ENCODE measurements around the gene STK38.

The STK38 gene

GRCh38 chr6:36525346-36525745 is 21.9 kb downstream of the STK38 start:
- H3K9me3 ChIP-seq (ENCODE audit: control insufficient read depth, low read length): no peaks in the 10 kb centered on the region
- H3K27me3 ChIP-seq (replicated peaks; ENCODE audit: control insufficient read depth, insufficient read depth, low read length, poor library complexity, severe bottlenecking): no peaks in the 10 kb centered on the region
- H3K36me3 ChIP-seq (ENCODE audit: control insufficient read depth, insufficient read depth, low read length): peaks cover 65% of the 10 kb centered on the region

GRCh38 chr6:36524871-36525270 is 22.4 kb downstream of the STK38 start:
- no peak overlapping the region for H3K4me3 ChIP-seq (ENCODE audit: insufficient read depth, low read depth, low read length, poor library complexity, severe bottlenecking)

More at GRCh38 chr6:36525346-36525745, 21.9 kb downstream of the STK38 start:
- H3K4me3 ChIP-seq (ENCODE audit: insufficient read depth, low read depth, low read length, poor library complexity, severe bottlenecking): no peak overlapping the region
- no peak overlapping the region for H3K27ac ChIP-seq (ENCODE audit: insufficient read depth, low read length, poor library complexity, severe bottlenecking)
- DNase-seq: no peak
- H3K4me1 ChIP-seq (ENCODE audit: control insufficient read depth, insufficient read depth, low read length, poor library complexity, severe bottlenecking): no peaks in the 10 kb centered on the region

GRCh38 chr6:36523936-36524499 is 23.3 kb downstream of the STK38 start:
- H3K4me3 ChIP-seq (ENCODE audit: insufficient read depth, low read depth, low read length, poor library complexity, severe bottlenecking): no peak overlapping the region
- no peaks in the 10 kb centered on the region for H3K27me3 ChIP-seq (replicated peaks; ENCODE audit: control insufficient read depth, insufficient read depth, low read length, poor library complexity, severe bottlenecking)
- H3K27ac ChIP-seq (ENCODE audit: insufficient read depth, low read length, poor library complexity, severe bottlenecking): peak overlapping the region; percentile 2
- H3K36me3 ChIP-seq (ENCODE audit: control insufficient read depth, insufficient read depth, low read length): peaks cover 78% of the 10 kb centered on the region
- no peaks in the 10 kb centered on the region for H3K9me3 ChIP-seq (ENCODE audit: control insufficient read depth, low read length)
- no peak for DNase-seq
- H3K4me1 ChIP-seq (ENCODE audit: control insufficient read depth, insufficient read depth, low read length, poor library complexity, severe bottlenecking): peaks cover 9% of the 10 kb centered on the region

More at GRCh38 chr6:36524871-36525270, 22.4 kb downstream of the STK38 start:
- peaks cover 70% of the 10 kb centered on the region for H3K36me3 ChIP-seq (ENCODE audit: control insufficient read depth, insufficient read depth, low read length)
- no peak for DNase-seq
- H3K27me3 ChIP-seq (replicated peaks; ENCODE audit: control insufficient read depth, insufficient read depth, low read length, poor library complexity, severe bottlenecking): no peaks in the 10 kb centered on the region
- peaks cover 3% of the 10 kb centered on the region for H3K4me1 ChIP-seq (ENCODE audit: control insufficient read depth, insufficient read depth, low read length, poor library complexity, severe bottlenecking)
- no peaks in the 10 kb centered on the region for H3K9me3 ChIP-seq (ENCODE audit: control insufficient read depth, low read length)
- no peak overlapping the region for H3K27ac ChIP-seq (ENCODE audit: insufficient read depth, low read length, poor library complexity, severe bottlenecking)

- Histone ChIP-seq H3K9me3 (ENCODE audit: control insufficient read depth, low read length) (no peaks in the 10 kb centered on the region), H3K4me1 (ENCODE audit: control insufficient read depth, insufficient read depth, low read length, poor library complexity, severe bottlenecking) (peaks cover 9% of the 10 kb centered on the region), H3K27me3 (replicated peaks; ENCODE audit: control insufficient read depth, insufficient read depth, low read length, poor library complexity, severe bottlenecking) (no peaks in the 10 kb centered on the region), H3K4me3 (ENCODE audit: insufficient read depth, low read depth, low read length, poor library complexity, severe bottlenecking) (no peak overlapping the region), H3K36me3 (ENCODE audit: control insufficient read depth, insufficient read depth, low read length) (peaks cover 73% of the 10 kb centered on the region), H3K27ac (ENCODE audit: insufficient read depth, low read length, poor library complexity, severe bottlenecking) (peak overlapping the region; percentile 2)
- no peak for DNase-seq
These were observed 23.8 kb downstream of the STK38 start for GRCh38 chr6:36523451-36523850.

- no peak overlapping the region for H3K27ac ChIP-seq (ENCODE audit: insufficient read depth, low read length, poor library complexity, severe bottlenecking)
- no peak for DNase-seq
- no peak overlapping the region for H3K4me3 ChIP-seq (ENCODE audit: insufficient read depth, low read depth, low read length, poor library complexity, severe bottlenecking)
- H3K36me3 ChIP-seq (ENCODE audit: control insufficient read depth, insufficient read depth, low read length): peaks cover 89% of the 10 kb centered on the region
- H3K27me3 ChIP-seq (replicated peaks; ENCODE audit: control insufficient read depth, insufficient read depth, low read length, poor library complexity, severe bottlenecking): no peaks in the 10 kb centered on the region
- H3K4me1 ChIP-seq (ENCODE audit: control insufficient read depth, insufficient read depth, low read length, poor library complexity, severe bottlenecking): peaks cover 9% of the 10 kb centered on the region
- H3K9me3 ChIP-seq (ENCODE audit: control insufficient read depth, low read length): no peaks in the 10 kb centered on the region
These were observed 27.9 kb downstream of the STK38 start for GRCh38 chr6:36519352-36519751.

- Histone ChIP-seq H3K27ac (ENCODE audit: insufficient read depth, low read length, poor library complexity, severe bottlenecking) (no peak overlapping the region), H3K27me3 (replicated peaks; ENCODE audit: control insufficient read depth, insufficient read depth, low read length, poor library complexity, severe bottlenecking) (no peaks in the 10 kb centered on the region)
These were observed 29.9 kb downstream of the STK38 start for GRCh38 chr6:36517408-36517807.

GRCh38 chr6:36516988-36517387 is 30.3 kb downstream of the STK38 start:
- H3K9me3 ChIP-seq (ENCODE audit: control insufficient read depth, low read length): no peaks in the 10 kb centered on the region
- H3K27ac ChIP-seq (ENCODE audit: insufficient read depth, low read length, poor library complexity, severe bottlenecking): no peak overlapping the region
- peaks cover 74% of the 10 kb centered on the region for H3K36me3 ChIP-seq (ENCODE audit: control insufficient read depth, insufficient read depth, low read length)
- peaks cover 9% of the 10 kb centered on the region for H3K4me1 ChIP-seq (ENCODE audit: control insufficient read depth, insufficient read depth, low read length, poor library complexity, severe bottlenecking)
- DNase-seq: no peak
- H3K27me3 ChIP-seq (replicated peaks; ENCODE audit: control insufficient read depth, insufficient read depth, low read length, poor library complexity, severe bottlenecking): no peaks in the 10 kb centered on the region
- H3K4me3 ChIP-seq (ENCODE audit: insufficient read depth, low read depth, low read length, poor library complexity, severe bottlenecking): no peak overlapping the region

More at GRCh38 chr6:36517408-36517807, 29.9 kb downstream of the STK38 start:
- DNase-seq: no peak
- Histone ChIP-seq H3K4me3 (ENCODE audit: insufficient read depth, low read depth, low read length, poor library complexity, severe bottlenecking) (no peak overlapping the region), H3K36me3 (ENCODE audit: control insufficient read depth, insufficient read depth, low read length) (peaks cover 74% of the 10 kb centered on the region), H3K4me1 (ENCODE audit: control insufficient read depth, insufficient read depth, low read length, poor library complexity, severe bottlenecking) (peaks cover 9% of the 10 kb centered on the region), H3K9me3 (ENCODE audit: control insufficient read depth, low read length) (no peaks in the 10 kb centered on the region)

GRCh38 chr6:36516559-36516958 is 30.7 kb downstream of the STK38 start:
- Histone ChIP-seq H3K4me1 (ENCODE audit: control insufficient read depth, insufficient read depth, low read length, poor library complexity, severe bottlenecking) (peaks cover 9% of the 10 kb centered on the region), H3K4me3 (ENCODE audit: insufficient read depth, low read depth, low read length, poor library complexity, severe bottlenecking) (no peak overlapping the region), H3K36me3 (ENCODE audit: control insufficient read depth, insufficient read depth, low read length) (peaks cover 74% of the 10 kb centered on the region), H3K9me3 (ENCODE audit: control insufficient read depth, low read length) (no peaks in the 10 kb centered on the region), H3K27me3 (replicated peaks; ENCODE audit: control insufficient read depth, insufficient read depth, low read length, poor library complexity, severe bottlenecking) (no peaks in the 10 kb centered on the region), H3K27ac (ENCODE audit: insufficient read depth, low read length, poor library complexity, severe bottlenecking) (no peak overlapping the region)
- DNase-seq: no peak

- no peak overlapping the region for H3K27ac ChIP-seq (ENCODE audit: insufficient read depth, low read length, poor library complexity, severe bottlenecking)
- DNase-seq: no peak
- peaks cover 9% of the 10 kb centered on the region for H3K4me1 ChIP-seq (ENCODE audit: control insufficient read depth, insufficient read depth, low read length, poor library complexity, severe bottlenecking)
- H3K4me3 ChIP-seq (ENCODE audit: insufficient read depth, low read depth, low read length, poor library complexity, severe bottlenecking): no peak overlapping the region
- H3K36me3 ChIP-seq (ENCODE audit: control insufficient read depth, insufficient read depth, low read length): peaks cover 74% of the 10 kb centered on the region
- H3K9me3 ChIP-seq (ENCODE audit: control insufficient read depth, low read length): no peaks in the 10 kb centered on the region
- no peaks in the 10 kb centered on the region for H3K27me3 ChIP-seq (replicated peaks; ENCODE audit: control insufficient read depth, insufficient read depth, low read length, poor library complexity, severe bottlenecking)
These were observed 31.4 kb downstream of the STK38 start for GRCh38 chr6:36515844-36516243.

- no peaks in the 10 kb centered on the region for H3K27me3 ChIP-seq (replicated peaks; ENCODE audit: control insufficient read depth, insufficient read depth, low read length, poor library complexity, severe bottlenecking)
- no peak overlapping the region for H3K4me3 ChIP-seq (ENCODE audit: insufficient read depth, low read depth, low read length, poor library complexity, severe bottlenecking)
- no peak for DNase-seq
- peaks cover 72% of the 10 kb centered on the region for H3K36me3 ChIP-seq (ENCODE audit: control insufficient read depth, insufficient read depth, low read length)
- no peaks in the 10 kb centered on the region for H3K9me3 ChIP-seq (ENCODE audit: control insufficient read depth, low read length)
- no peak overlapping the region for H3K27ac ChIP-seq (ENCODE audit: insufficient read depth, low read length, poor library complexity, severe bottlenecking)
- H3K4me1 ChIP-seq (ENCODE audit: control insufficient read depth, insufficient read depth, low read length, poor library complexity, severe bottlenecking): peaks cover 5% of the 10 kb centered on the region
These were observed 32.5 kb downstream of the STK38 start for GRCh38 chr6:36514554-36515456.
